A673 (cell line): Measurements from ENCODE around the gene ITIH5. TPM values are rescaled to one million over a fixed set of nuclear protein-coding genes. Genes with fewer than 3 reads are reported as not detected.

Source experiments
- BruUV-seq: library from RNA; stranded (reverse); fragments of 400-500 nt; replicated peaks from 2 replicates; lab custom pipeline; 2021; lab: Mats Ljungman, UMichigan
- CTCF ChIA-PET: fragments of 300-600 bp; sonication (Branson Sonifier 250); formaldehyde crosslinking; loops from one replicate; lab custom pipeline; 2022; ENCODE audit warnings: antibody characterized with exemption; lab: Charles Lee
- POLR2A ChIA-PET: fragments of 300-600 bp; sonication (Branson Sonifier 250); formaldehyde crosslinking; loops from one replicate; lab custom pipeline; 2022; ENCODE audit warnings: antibody characterized with exemption; ENCODE audit not compliant: low non-redundant PET; lab: Charles Lee
- DNase-seq: peaks from one replicate; pipeline ENCODE4 v3.0.0-alpha.2; 2015; ENCODE audit warnings: low spot score
- H3K27ac ChIP-seq: fragments of 200-600 bp; sonication (generic); 2 replicates; pipeline ENCODE4 v1.5.1; 2016; ENCODE audit warnings: mixed run types, low read depth, mild to moderate bottlenecking, mixed read lengths, antibody characterized with exemption, low read length; ENCODE audit not compliant: poor library complexity, severe bottlenecking
- H3K27me3 ChIP-seq: fragments of 200-600 bp; sonication (generic); replicated peaks from 2 replicates; pipeline ENCODE4 v1.6.1; 2017; ENCODE audit warnings: mixed run types, low read depth, mild to moderate bottlenecking, mixed read lengths, antibody characterized with exemption, low read length; ENCODE audit not compliant: insufficient read depth, poor library complexity
- H3K36me3 ChIP-seq: fragments of 200-600 bp; sonication (generic); 2 replicates; pipeline ENCODE4 v1.6.1; 2016; ENCODE audit warnings: mixed run types, mild to moderate bottlenecking, mixed read lengths, antibody characterized with exemption, low read length; ENCODE audit not compliant: insufficient read depth, poor library complexity, severe bottlenecking
- H3K4me1 ChIP-seq: fragments of 200-600 bp; sonication (generic); 2 replicates; pipeline ENCODE4 v1.6.1; 2017; ENCODE audit warnings: mixed run types, mild to moderate bottlenecking, mixed read lengths, antibody characterized with exemption, low read length; ENCODE audit not compliant: insufficient read depth, poor library complexity, severe bottlenecking
- H3K4me3 ChIP-seq: fragments of 200-600 bp; sonication (generic); 2 replicates; pipeline ENCODE4 v1.5.1; 2016; ENCODE audit warnings: low read depth, mixed run types, mild to moderate bottlenecking, mixed read lengths, low read length; ENCODE audit not compliant: poor library complexity, severe bottlenecking
- H3K9me3 ChIP-seq: fragments of 200-600 bp; sonication (generic); 2 replicates; pipeline ENCODE4 v1.6.1; 2016; ENCODE audit warnings: mixed run types, low read depth, mild to moderate bottlenecking, mixed read lengths, antibody characterized with exemption, low read length; ENCODE audit not compliant: poor library complexity, severe bottlenecking
- EZH2 ChIP-seq: fragments of 200-600 bp; sonication (generic); IDR thresholded peaks from 2 replicates; pipeline ENCODE4 v1.6.1; 2017; ENCODE audit warnings: borderline replicate concordance, low read depth, mild to moderate bottlenecking, mixed read lengths, antibody characterized with exemption, low read length; ENCODE audit not compliant: poor library complexity, severe bottlenecking
- intact Hi-C: fragments of 100-400 bp; cut with micrococcal nuclease; formaldehyde crosslinking; loops from one replicate; pipeline ENCODE4 v1.10.0; 2022; ENCODE audit not compliant: unreplicated experiment
- total RNA-seq: library from RNA; stranded (reverse); gene quantifications from 2 replicates; pipeline ENCODE4 v1.2.3, GENCODE V29; 2021
- TF ChIP-seq, protein P1 (sequence below): fragments of 300-800, 200-600 bp; sonication (generic); conservative IDR thresholded peaks from 2 replicates; pipeline ENCODE4 v1.5.1; 2017; ENCODE audit warnings: low read depth, mild to moderate bottlenecking, antibody characterized with exemption, low read length, moderate library complexity, mixed read lengths

The ITIH5 gene
- total RNA-seq, 1 experiment from 2014 or later = not detected

DNA sequence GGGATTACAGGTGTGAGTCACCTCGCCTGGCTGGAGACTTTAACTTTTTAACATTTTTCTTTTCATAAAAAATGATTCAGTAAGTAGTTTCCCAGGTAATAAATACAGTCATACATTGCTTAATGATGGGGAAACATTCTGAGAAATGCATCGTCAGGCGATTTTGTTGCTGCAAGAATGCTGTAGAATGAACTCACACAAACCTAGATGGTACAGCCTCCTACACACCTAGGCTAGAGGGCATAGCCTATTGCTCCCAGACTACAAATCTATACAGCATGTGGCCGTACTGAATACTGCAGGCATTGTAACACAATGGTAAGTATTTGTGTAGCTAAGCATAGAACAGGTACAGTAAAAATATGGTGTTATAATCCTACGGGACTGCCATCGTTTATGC is 147.4 kb downstream of the ITIH5 start:
- Histone ChIP-seq H3K36me3 (no peaks in the 10 kb centered on the region), H3K27ac (no peak overlapping the region), H3K4me1 (peaks cover 10% of the 10 kb centered on the region), H3K27me3 (no peaks in the 10 kb centered on the region), H3K4me3 (no peak overlapping the region), H3K9me3 (no peaks in the 10 kb centered on the region)
- no TSS peak for BruUV-seq
- TF ChIP-seq, protein P1, sequence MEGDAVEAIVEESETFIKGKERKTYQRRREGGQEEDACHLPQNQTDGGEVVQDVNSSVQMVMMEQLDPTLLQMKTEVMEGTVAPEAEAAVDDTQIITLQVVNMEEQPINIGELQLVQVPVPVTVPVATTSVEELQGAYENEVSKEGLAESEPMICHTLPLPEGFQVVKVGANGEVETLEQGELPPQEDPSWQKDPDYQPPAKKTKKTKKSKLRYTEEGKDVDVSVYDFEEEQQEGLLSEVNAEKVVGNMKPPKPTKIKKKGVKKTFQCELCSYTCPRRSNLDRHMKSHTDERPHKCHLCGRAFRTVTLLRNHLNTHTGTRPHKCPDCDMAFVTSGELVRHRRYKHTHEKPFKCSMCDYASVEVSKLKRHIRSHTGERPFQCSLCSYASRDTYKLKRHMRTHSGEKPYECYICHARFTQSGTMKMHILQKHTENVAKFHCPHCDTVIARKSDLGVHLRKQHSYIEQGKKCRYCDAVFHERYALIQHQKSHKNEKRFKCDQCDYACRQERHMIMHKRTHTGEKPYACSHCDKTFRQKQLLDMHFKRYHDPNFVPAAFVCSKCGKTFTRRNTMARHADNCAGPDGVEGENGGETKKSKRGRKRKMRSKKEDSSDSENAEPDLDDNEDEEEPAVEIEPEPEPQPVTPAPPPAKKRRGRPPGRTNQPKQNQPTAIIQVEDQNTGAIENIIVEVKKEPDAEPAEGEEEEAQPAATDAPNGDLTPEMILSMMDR = no peak
- no peak for TF ChIP-seq EZH2
- intact Hi-C loops = no loop called here
- POLR2A ChIA-PET = no interaction called here
- CTCF ChIA-PET = no interaction called here
- DNase-seq = no peak

DNA sequence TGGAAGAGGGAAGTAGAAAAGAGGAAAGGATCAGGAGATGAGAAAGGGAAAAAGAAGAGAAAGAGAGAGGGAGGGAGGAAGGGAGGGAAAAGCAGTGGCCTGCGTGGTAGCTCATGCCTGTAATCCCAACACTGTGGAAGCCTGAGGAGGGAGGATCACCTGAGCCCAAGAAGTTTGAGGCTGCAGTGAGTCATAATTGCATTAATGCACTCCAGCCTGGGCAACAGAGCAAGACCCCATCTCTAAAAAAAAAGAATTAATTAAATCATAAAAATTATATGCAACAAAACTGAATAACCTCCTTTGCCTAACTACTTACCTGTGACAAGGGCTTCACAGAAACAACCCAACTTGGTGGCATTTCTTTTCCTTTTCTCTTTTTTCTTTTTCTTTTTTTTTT is 148.1 kb downstream of the ITIH5 start:
- H3K9me3 ChIP-seq = no peaks in the 10 kb centered on the region
- ChIA-PET POLR2A (no interaction called here), CTCF (no interaction called here)
- DNase-seq = no peak
- no peaks in the 10 kb centered on the region for H3K36me3 ChIP-seq
- no peaks in the 10 kb centered on the region for H3K27me3 ChIP-seq
- no peak overlapping the region for H3K27ac ChIP-seq
- intact Hi-C loops = no loop called here
- BruUV-seq = no TSS peak
- no peak overlapping the region for H3K4me3 ChIP-seq
- TF ChIP-seq, protein P1 = no peak
- no peak for TF ChIP-seq EZH2
- H3K4me1 ChIP-seq = peaks cover 10% of the 10 kb centered on the region

DNA sequence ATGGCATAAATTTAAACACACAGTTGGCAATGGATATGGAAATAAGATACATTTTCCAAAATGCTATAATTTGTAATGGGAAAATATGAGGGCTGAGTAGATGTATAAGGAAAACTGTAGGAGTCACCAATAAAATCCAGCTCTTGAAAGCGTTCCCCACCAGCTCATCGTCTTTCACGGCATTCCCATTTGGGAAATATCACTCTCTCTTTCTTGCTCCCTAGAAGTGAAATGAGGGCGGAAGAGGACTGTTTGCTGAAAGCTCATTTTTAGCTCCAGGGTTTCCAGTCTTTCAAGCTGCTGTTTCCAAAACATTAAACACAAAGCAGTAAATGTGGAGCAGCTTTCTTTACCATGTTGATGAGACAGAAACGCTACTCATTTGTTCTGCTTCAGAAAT is 151.3 kb downstream of the ITIH5 start:
- no peaks in the 10 kb centered on the region for H3K9me3 ChIP-seq
- no peaks in the 10 kb centered on the region for H3K36me3 ChIP-seq
- H3K4me1 ChIP-seq = peaks cover 6% of the 10 kb centered on the region
- H3K27me3 ChIP-seq = no peaks in the 10 kb centered on the region
- intact Hi-C loops = no loop called here
- no peak overlapping the region for H3K27ac ChIP-seq
- POLR2A ChIA-PET = no interaction called here
- CTCF ChIA-PET = no interaction called here
- DNase-seq = no peak
- no peak overlapping the region for H3K4me3 ChIP-seq
- TF ChIP-seq, protein P1 = no peak
- TF ChIP-seq EZH2 = no peak
- no TSS peak for BruUV-seq
